Astrocyte (in vitro differentiated cells and primary cell): ENCODE data around the gene SCAF8. TPM values are rescaled to one million over a fixed set of nuclear protein-coding genes. Genes with fewer than 3 reads are reported as not detected.

ENCODE experiments used
- DNase-seq: peaks from one replicate; pipeline ENCODE4 v3.0.0-alpha.2; 2010; ENCODE audit warnings: low read depth
- FAIRE-seq: peaks from 2 replicates; lab custom pipeline; 2011; peaks lifted over from hg19 to GRCh38; lab: Jason Lieb, UNC
- H2AFZ ChIP-seq: 2 replicates; pipeline ENCODE4 v1.6.0; 2012; ENCODE audit warnings: low read depth, low read length, inconsistent platforms
- H3K27ac ChIP-seq: 2 replicates; pipeline ENCODE4 v1.5.1; 2011; ENCODE audit warnings: low read depth, low read length, inconsistent platforms
- H3K27me3 ChIP-seq: 2 replicates; pipeline ENCODE4 v1.6.0; 2011; ENCODE audit warnings: low read length, inconsistent platforms; ENCODE audit not compliant: insufficient read depth
- H3K36me3 ChIP-seq: 2 replicates; pipeline ENCODE4 v1.5.1; 2011; ENCODE audit warnings: low read length, inconsistent platforms; ENCODE audit not compliant: insufficient read depth
- H3K4me1 ChIP-seq: 2 replicates; pipeline ENCODE4 v1.5.1; 2011; ENCODE audit warnings: low read length, inconsistent platforms; ENCODE audit not compliant: insufficient read depth
- H3K4me2 ChIP-seq: 2 replicates; pipeline ENCODE4 v1.6.0; 2012; ENCODE audit warnings: low read length, inconsistent platforms
- H3K4me3 ChIP-seq: 2 replicates; pipeline ENCODE4 v1.5.1; 2011; ENCODE audit warnings: low read depth, mild to moderate bottlenecking, low read length, inconsistent platforms; ENCODE audit not compliant: insufficient read depth
- H3K79me2 ChIP-seq: 2 replicates; pipeline ENCODE4 v1.6.0; 2012; ENCODE audit warnings: mild to moderate bottlenecking, low read length, inconsistent platforms; ENCODE audit not compliant: insufficient read depth
- H3K9ac ChIP-seq: 2 replicates; pipeline ENCODE4 v1.6.0; 2012; ENCODE audit warnings: mild to moderate bottlenecking, low read length, inconsistent platforms
- H3K9me3 ChIP-seq: 2 replicates; pipeline ENCODE4 v1.5.1; 2012; ENCODE audit warnings: low read depth, mild to moderate bottlenecking, low read length, inconsistent platforms; ENCODE audit not compliant: insufficient read depth
- H4K20me1 ChIP-seq: 2 replicates; pipeline ENCODE4 v1.6.0; 2012; ENCODE audit warnings: low read length, inconsistent platforms; ENCODE audit not compliant: insufficient read depth
- H3K27ac Mint-ChIP-seq: one replicate; pipeline ENCODE4 v1.8.0; 2021; ENCODE audit warnings: mild to moderate bottlenecking, mixed read lengths; ENCODE audit not compliant: unreplicated experiment
- H3K27me3 Mint-ChIP-seq: one replicate; pipeline ENCODE4 v1.8.0; 2021; ENCODE audit warnings: low read depth, mixed read lengths; ENCODE audit not compliant: unreplicated experiment
- H3K36me3 Mint-ChIP-seq: one replicate; pipeline ENCODE4 v1.8.0; 2021; ENCODE audit warnings: low read depth, mixed read lengths; ENCODE audit not compliant: unreplicated experiment
- H3K4me1 Mint-ChIP-seq: one replicate; pipeline ENCODE4 v1.8.0; 2021; ENCODE audit warnings: low read depth, mixed read lengths; ENCODE audit not compliant: unreplicated experiment
- H3K4me3 Mint-ChIP-seq: one replicate; pipeline ENCODE4 v1.8.0; 2021; ENCODE audit warnings: mild to moderate bottlenecking, moderate library complexity, mixed read lengths; ENCODE audit not compliant: unreplicated experiment
- H3K9me3 Mint-ChIP-seq: one replicate; pipeline ENCODE4 v1.8.0; 2021; ENCODE audit warnings: mild to moderate bottlenecking, mixed read lengths; ENCODE audit not compliant: unreplicated experiment
- EZH2 ChIP-seq: IDR thresholded peaks from 2 replicates; pipeline ENCODE4 v1.6.1; 2012; ENCODE audit warnings: mild to moderate bottlenecking, low read length, inconsistent platforms; ENCODE audit not compliant: insufficient read depth
- total RNA-seq: library from RNA; stranded (reverse); gene quantifications from 2 replicates; pipeline ENCODE4 v1.2.1, GENCODE V29; 2021
- TF ChIP-seq, protein P1 (sequence below): IDR thresholded peaks from 2 replicates; pipeline ENCODE4 v1.5.1; 2011; ENCODE audit warnings: low read depth, mild to moderate bottlenecking, inconsistent platforms, low read length, moderate library complexity; ENCODE audit not compliant: insufficient read depth

SCAF8 gene
- total RNA-seq, 1 donor from 2014 or later: 36.0 TPM

DNA sequence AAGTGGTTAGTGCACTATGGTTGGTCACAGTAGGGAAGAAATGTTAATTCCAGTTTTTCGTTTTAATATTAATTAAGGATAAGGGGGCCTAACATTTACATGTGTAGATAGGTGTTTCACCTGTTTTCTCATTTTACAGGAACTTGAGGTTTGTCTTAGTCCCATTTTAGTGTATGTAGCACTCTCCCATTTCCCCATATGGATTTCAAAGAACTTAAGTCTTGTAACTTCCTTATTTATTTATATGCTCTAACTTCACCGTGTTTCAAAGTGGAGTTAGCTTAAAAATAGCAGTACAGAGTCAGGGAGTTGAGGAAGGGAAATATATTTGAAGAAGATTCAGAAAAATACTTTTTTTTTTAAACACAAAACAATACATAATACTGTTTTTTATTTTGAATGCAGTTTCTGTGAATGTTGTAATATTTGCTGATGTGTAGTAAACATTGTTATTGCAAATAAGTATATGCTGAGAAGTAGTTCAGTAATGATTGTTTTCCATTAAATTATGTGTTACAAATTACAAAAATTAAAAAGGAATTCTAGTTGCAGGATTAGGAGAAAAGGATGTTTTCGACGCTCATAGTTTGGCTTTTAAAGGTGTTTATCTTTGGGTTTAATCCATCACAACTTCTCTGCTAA lies 3.5 kb downstream of the SCAF8 start:
- Mint-ChIP-seq H3K4me3 (peak overlapping the region; percentile 35), H3K36me3 (peaks cover 6% of the 10 kb centered on the region), H3K27me3 (no peaks in the 10 kb centered on the region), H3K4me1 (peaks cover 31% of the 10 kb centered on the region), H3K9me3 (no peaks in the 10 kb centered on the region), H3K27ac (peak overlapping the region; percentile 34)
- FAIRE-seq (no peak), DNase-seq (no peak)
- Histone ChIP-seq H3K4me1 (peaks cover 17% of the 10 kb centered on the region), H3K4me3 (no peak overlapping the region), H3K36me3 (no peaks in the 10 kb centered on the region), H3K27ac (no peak overlapping the region), H3K79me2 (peaks cover 82% of the 10 kb centered on the region), H3K9ac (no peak overlapping the region), H2AFZ (no peak overlapping the region), H4K20me1 (peaks cover 76% of the 10 kb centered on the region), H3K27me3 (no peaks in the 10 kb centered on the region), H3K4me2 (no peak overlapping the region), H3K9me3 (no peaks in the 10 kb centered on the region)
- no peak for TF ChIP-seq EZH2
- TF ChIP-seq, protein P1, sequence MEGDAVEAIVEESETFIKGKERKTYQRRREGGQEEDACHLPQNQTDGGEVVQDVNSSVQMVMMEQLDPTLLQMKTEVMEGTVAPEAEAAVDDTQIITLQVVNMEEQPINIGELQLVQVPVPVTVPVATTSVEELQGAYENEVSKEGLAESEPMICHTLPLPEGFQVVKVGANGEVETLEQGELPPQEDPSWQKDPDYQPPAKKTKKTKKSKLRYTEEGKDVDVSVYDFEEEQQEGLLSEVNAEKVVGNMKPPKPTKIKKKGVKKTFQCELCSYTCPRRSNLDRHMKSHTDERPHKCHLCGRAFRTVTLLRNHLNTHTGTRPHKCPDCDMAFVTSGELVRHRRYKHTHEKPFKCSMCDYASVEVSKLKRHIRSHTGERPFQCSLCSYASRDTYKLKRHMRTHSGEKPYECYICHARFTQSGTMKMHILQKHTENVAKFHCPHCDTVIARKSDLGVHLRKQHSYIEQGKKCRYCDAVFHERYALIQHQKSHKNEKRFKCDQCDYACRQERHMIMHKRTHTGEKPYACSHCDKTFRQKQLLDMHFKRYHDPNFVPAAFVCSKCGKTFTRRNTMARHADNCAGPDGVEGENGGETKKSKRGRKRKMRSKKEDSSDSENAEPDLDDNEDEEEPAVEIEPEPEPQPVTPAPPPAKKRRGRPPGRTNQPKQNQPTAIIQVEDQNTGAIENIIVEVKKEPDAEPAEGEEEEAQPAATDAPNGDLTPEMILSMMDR: no peak

DNA sequence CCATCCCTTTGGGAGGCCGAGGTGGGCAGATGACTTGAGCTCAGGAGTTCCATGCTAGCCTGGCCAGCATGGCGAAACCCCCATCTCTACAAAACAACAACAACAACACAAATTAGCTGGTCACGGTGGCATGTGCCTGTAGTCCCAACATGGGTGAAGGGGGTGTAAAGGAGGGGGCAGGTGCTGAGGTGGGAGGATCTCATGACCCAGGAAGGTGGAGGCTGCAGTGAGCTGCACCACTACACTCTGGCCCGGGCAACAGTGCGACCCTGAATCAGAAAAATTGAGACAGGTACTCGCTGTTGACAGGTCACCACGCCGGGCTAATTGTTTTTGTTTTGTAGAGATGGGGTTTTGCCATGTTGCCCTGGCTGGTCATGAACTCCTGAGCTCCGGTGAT lies 4.2 kb downstream of the SCAF8 start:
- Histone ChIP-seq H3K4me1 (peaks cover 13% of the 10 kb centered on the region), H3K27me3 (no peaks in the 10 kb centered on the region), H3K4me3 (no peak overlapping the region), H3K9me3 (no peaks in the 10 kb centered on the region), H3K4me2 (no peak overlapping the region), H3K79me2 (peaks cover 89% of the 10 kb centered on the region), H2AFZ (no peak overlapping the region), H4K20me1 (peaks cover 83% of the 10 kb centered on the region), H3K9ac (no peak overlapping the region), H3K36me3 (no peaks in the 10 kb centered on the region), H3K27ac (no peak overlapping the region)
- Mint-ChIP-seq H3K9me3 (no peaks in the 10 kb centered on the region), H3K4me1 (peaks cover 27% of the 10 kb centered on the region), H3K27ac (peak overlapping the region; percentile 34), H3K27me3 (no peaks in the 10 kb centered on the region), H3K36me3 (peaks cover 5% of the 10 kb centered on the region), H3K4me3 (no peak overlapping the region)
- no peak for DNase-seq
- no peak for FAIRE-seq
- TF ChIP-seq EZH2: no peak
- TF ChIP-seq, protein P1: no peak

- H4K20me1 ChIP-seq: peaks cover 94% of the 10 kb centered on the region
- H3K4me2 ChIP-seq: peak overlapping the region; percentile 56
- H3K27ac ChIP-seq: no peak overlapping the region
- no peaks in the 10 kb centered on the region for H3K36me3 ChIP-seq
- H3K27me3 ChIP-seq: no peaks in the 10 kb centered on the region
- no peak overlapping the region for H2AFZ ChIP-seq
- Mint-ChIP-seq H3K27ac (peak overlapping the region; percentile 49), H3K36me3 (peaks cover 4% of the 10 kb centered on the region), H3K27me3 (no peaks in the 10 kb centered on the region), H3K9me3 (no peaks in the 10 kb centered on the region), H3K4me1 (peaks cover 30% of the 10 kb centered on the region), H3K4me3 (no peak overlapping the region)
- peaks cover 100% of the 10 kb centered on the region for H3K79me2 ChIP-seq
- TF ChIP-seq EZH2: no peak
- TF ChIP-seq, protein P1: no peak
- no peak for FAIRE-seq
- H3K9me3 ChIP-seq: no peaks in the 10 kb centered on the region
- H3K9ac ChIP-seq: no peak overlapping the region
- H3K4me1 ChIP-seq: peaks cover 8% of the 10 kb centered on the region
- no peak overlapping the region for H3K4me3 ChIP-seq
- no peak for DNase-seq
Observed at GRCh38 chr6:154738551-154738961, 5.3 kb downstream of the SCAF8 start.
